Muscle of arm (tissue), 12 donors: ENCODE measurements around the gene PIR. TPM values are rescaled to one million over a fixed set of nuclear protein-coding genes. Genes with fewer than 3 reads are reported as not detected.

Source experiments
- DNase-seq: peaks from one replicate; pipeline ENCODE4 v3.0.0-alpha.2; 2013
- polyA plus RNA-seq, 12 donors: library from polyadenylated mRNA; unstranded; fragments of 120-200 nt; gene quantifications; one replicate each; pipeline ENCODE4 v1.2.1, GENCODE V29; 2013; ENCODE audit not compliant: insufficient read length in 12 of 12

Gene PIR
- polyA plus RNA-seq, 12 donors: 2.1 to 5.4 (median 3.2) TPM; not detected in 2

DNA sequence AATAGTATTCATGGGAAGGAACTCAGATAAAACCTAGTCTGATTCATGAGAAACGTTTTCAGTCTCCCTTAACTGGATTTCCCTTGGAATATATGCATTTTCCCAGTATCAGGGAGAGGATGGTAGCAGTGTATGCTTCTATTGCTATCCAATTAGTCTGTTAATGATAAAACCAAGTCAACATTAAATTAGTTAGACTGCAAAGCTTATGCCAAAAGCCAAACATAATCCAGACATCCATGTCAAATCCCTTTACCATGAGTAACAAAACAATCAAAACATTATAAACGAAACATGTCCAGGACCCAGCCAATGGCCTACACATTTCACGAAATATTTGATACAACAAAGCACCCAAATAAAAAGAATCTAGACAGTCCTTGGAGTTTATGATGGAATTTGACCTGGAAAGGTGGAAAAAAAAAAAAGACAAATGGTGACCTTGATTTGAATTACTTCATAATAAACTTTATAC lies 74.4 kb downstream of the PIR start:
- no peak for DNase-seq

DNA sequence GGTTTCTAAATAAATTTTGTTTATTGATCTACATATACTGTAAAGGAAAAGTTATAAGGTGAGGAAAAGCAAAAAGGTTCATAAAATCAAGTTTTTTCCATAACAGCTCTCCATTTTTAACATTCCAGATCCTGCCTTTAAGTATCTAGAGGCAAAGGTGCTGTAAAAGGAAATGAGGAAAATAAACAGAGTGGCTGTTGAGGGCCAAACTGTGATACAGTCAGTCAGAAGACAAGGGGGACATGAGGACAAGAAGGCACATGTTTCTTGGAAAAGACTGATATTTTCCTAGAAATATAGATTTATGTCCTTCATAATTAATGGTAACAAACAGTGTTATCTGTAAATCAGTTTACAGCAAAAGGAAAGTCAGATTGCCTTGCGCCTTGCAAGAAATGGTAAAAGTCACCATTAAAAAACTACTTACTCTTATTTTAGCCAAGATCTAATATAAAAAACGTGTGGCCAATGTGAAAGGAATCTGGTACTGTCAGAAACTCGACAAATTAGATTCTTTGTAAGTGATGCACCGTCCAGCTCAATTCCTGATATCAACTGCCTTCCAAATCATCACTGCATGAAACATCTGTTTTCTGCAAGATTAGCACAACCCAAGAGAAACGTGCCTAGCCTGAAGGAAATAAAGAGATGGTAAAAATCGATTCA lies 75.0 kb downstream of the PIR start:
- DNase-seq: no peak

DNA sequence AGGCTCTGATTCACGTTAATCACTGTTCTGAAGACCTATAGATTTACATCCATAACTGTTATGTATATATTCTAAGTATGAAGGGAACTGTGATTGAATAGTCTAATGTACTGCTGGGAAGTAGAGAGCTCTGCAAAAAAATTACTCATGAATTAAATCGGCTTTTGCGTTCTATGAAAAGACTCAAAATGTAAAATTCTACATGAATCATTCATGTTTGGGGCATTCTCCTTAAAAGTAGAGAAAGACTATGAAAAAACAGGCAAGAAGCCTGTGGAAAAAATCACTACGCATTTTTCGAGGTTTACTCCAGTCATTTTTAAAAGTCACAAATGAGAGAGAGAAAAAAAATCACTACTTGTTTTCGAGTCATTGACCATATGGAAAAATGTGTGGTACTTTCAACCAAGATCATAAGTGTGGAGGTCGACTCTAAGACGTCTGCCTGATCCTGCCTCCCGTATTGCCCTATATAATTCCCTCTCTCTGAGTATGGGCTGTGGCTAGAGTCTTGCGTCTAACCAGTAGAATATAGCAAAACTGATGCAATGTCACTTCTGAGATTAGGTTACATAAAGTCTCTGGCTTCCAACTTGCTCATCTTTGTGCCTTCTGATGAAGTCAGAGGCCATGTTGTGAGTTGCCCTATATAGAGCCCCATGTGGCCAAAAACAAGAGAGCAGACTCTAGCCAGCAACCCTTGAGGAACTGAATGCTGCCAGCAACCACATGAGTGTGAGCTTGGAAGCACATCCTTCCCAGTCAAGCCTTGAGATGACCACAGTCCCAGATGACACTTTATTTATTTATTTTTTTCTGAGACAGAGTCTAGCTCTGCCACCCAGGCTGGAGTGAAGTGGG lies 76.8 kb downstream of the PIR start:
- DNase-seq: no peak

DNA sequence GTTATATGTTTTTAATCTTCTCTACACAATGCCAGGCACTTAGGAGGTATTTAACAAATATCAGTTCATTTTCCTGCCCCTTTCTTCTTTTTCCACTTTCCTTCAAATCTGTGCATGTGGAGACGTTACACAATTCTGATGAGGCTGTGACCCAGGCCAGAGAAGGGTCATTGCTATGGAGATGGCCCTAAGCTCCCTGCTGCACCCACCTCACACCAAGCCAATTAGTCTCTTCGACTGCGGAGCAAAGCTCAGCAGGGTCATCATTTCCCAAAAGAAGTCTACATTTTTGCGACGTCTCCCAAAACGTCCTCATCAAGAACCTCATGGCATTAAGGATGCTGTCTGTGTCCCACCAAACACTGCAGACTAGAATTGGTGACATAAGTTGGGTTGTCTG lies 80.0 kb downstream of the PIR start:
- DNase-seq: no peak

DNA sequence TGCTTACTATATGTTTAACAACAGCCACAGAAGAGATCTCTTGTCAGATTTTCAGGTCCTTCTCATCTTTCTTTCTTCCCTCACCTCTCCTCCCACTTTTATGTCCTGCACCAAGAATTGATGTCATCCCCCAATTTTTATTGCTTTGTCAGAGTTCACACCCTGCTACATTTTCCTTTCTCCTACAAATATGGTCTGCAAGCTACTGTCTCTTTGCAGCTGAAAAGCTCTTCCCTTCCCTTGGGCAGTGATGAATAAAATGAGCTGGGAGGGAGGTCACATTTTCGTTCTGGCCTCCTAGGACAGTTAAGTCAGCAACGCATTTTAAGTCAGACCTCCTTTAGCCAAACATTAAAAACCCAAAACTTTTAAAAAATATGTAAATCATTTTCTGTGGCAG lies 82.2 kb downstream of the PIR start:
- no peak for DNase-seq

DNA sequence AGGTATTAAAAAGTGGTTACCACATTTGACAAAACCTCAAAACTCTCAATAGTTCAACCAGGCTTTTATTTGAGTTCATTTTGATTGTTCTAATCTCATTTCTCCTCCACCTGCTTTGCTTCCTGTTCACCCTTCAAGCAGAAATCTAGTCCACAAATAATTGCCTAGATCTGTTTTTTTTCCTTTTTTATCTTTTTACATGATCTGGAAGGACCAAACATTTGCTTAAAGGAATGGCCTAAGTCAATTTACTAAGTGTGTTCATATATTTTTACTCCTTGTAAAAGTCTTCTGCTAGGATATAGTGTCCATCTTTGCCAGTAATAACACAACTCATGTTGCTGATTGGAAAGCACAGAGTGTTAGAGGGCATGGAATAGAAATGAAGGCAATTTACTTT lies 82.7 kb downstream of the PIR start:
- no peak for DNase-seq

DNA sequence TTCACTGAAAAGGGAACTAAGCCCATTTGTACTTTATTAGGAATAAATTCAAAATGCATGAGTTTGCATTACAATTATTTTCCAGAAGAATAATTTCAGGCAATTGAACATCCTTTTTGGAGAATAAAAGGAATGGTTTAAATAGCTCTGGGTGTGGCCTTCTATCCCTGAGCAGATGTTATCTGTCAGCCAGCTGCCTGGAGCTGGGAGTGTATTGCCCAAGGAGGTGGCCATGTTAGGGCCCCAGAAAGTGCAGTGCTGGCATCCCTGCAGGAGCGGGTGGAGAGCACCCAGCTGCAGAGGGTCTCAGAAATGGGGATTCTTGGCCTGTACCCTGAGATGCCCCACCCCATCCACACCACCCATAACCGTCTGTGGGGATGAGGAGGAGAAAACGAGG lies 87.3 kb downstream of the PIR start:
- peak; percentile 21 for DNase-seq

DNA sequence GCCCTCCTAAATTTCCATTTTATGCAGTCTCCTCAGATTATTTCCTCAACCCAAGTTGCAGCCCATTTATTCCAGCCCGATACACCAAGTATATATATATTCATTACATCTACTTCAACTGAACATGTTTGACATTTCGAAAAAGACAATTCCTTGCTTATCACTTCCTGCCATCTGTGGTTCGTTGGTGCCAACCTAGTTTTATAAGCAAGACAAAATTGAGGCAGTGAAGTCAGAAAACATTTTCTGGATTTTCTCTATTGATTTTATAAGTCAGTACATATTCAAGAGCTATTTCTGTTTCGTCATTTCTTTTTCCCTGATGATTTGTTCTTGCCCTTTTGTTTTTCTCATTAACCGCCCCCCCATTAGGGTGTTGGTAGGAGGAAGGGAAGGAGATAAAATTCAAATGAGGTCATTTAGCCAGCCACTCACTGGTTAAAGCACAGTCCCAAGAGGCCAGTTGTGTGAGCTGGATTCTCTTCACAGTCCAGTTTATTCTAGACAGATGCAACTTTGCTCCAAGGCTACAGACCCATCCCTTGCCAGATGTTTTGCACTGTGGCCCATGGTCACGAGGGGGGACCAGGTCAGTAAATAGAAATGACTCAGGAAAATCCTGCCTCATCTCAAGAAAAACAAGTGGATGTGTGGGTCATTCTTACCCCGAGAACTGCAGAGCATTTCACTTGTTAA lies 88.6 kb downstream of the PIR start:
- peak; percentile 44 for DNase-seq

DNA sequence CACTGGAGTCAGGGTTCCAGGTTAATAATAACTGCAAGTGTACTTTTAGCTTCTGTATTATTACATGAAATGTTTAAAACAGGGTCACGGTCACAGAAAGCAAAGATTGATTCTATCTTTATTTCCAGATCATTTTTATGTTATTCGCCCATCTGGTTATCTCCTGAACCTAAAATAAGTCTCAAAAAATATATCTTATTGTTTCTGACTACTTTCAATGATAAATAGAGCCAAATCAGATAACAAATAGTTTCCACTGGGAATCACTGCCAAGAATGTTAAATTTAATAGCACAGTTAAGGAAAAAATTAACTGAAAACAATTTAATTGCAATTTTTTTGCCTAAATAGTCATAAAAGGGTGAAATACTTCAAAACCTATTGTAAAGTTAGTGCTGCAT lies 91.8 kb downstream of the PIR start:
- no peak for DNase-seq

DNA sequence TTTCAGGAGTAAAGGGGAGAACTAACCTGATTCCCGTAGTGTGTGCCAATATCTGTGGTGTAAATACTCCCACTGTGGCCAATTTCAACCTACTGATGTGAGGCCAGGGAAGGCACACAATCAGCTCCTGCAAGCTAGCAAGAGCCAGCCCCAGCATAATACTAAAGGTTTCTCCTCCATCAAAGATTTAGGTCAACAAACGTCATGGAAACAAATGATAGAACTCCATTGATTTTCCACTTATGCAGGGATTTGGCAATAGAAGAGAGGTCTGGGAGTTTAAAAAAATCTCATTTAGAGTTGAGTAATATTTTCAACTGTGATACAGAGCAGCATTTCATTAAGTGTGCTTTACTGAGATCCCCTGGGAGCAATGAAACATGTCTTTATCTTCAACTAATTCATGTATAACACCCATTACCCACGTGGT lies 93.2 kb downstream of the PIR start:
- no peak for DNase-seq

DNA sequence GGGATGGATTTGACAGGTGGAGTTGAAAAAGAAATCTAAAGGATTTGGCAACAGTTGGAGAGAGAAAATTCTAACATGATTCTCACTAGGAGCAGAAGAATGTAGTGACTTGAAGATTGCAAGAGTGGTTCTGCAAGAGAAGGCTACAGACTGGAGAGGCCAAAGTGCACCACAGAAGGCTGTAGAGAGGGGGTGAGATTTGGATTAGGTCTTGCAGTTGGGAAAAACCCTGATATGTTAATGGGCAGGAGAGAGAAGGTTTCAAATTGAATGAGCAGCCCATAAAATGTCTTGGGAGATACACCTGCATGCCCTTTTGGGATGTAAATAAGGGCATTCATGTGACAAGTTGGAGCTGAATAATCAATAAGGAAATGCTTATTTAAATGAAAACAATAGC lies 94.3 kb downstream of the PIR start:
- no peak for DNase-seq

DNA sequence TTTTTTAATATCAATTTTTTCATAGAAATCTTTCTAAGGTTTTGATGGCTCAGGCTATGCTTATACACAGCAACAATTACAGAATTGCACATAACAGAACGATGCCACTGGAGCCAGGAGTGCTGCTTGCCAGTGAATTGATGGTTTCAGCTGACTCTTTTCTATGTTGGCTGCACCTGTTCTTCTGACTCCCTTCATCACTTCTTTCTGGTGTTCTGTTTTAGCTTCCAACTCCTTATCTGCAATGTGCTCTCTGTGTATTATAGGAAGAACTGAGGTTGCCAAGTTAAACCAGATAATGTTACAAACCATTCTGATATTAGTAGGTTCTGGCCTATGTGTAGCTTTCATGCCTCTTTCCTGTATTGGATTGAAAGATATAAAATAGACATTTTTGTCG lies 97.3 kb downstream of the PIR start:
- DNase-seq: no peak

DNA sequence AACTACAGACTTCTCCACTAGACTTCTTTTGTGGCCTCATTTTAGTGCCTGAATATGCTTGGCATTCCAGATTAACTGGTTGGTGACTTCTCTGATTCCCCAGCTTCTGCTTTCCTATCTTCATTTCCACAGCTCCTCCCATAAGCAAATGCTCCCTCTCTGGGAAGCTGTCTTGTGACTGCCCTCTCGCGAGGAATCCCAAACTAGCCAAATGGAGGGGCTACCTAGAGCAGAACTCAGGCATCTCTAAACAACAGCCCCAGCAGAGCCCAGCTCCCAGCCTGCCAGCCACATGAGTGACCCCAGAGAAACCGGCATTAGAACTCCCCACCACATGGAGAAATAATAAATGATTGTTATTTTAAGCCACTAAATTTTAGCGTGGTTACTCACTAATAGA lies 101.3 kb downstream of the PIR start:
- DNase-seq: no peak

DNA sequence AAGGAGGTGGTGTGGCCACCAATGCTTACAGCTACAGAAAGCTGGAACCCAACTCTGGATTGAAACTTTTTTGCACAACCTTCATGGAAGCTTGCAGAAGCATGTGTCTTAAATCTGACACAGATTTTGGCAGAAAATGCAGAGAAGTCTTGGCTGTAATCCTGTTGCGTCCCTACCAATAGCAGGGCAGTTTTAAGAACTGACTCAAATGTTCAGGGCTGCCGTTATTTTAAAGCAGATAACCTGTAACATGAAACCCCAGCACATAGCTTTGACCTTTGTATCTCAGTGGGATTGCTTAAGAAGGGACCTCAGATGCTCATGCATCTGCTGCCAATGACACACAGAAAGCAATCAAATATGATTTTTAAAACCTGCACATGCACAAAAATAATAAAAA lies 108.8 kb downstream of the PIR start, which contains the start of gene VEGFD:
Gene VEGFD, minus strand, starts transcription at position 110 of the 400 bp plus-strand sequence. CDS start 467 bp downstream, outside the sequence.
- DNase-seq: no peak

DNA sequence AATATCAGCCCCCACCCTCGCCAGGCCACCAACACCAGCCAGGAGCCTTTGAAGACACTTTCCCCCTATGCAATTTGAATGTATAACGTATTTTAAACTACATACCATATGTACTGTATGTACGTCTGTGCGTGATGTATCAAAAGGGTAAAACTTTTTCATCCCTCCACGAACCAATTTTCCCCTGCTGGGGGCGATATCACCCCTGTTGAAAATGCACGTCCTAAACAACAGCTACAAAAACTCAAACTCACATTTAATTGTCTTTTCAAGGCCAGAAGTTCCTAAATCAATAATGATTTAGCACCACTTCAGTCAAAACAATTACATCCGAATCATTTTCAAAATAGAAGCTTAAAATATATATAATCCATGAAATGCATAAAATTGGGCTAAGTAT lies 110.3 kb downstream of the PIR start:
- DNase-seq: no peak

DNA sequence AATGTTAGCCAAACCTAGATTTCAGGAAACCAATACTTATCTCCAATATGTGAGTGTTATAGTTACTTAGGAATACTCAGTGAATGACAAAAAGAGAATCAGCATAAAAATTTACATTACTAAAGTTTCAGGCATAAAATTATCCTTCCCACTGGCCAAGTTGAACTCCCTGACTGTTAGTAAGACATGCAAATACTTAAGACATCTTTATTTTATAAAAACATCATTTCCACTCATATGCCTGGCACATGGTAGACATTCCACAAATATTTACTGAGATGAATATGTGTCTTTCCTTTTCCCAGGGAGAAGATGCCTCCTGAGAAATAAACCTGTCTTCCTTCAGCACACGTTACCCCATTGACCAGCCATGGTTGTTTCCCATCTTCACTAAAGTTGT lies 116.2 kb downstream of the PIR start:
- DNase-seq: no peak

DNA sequence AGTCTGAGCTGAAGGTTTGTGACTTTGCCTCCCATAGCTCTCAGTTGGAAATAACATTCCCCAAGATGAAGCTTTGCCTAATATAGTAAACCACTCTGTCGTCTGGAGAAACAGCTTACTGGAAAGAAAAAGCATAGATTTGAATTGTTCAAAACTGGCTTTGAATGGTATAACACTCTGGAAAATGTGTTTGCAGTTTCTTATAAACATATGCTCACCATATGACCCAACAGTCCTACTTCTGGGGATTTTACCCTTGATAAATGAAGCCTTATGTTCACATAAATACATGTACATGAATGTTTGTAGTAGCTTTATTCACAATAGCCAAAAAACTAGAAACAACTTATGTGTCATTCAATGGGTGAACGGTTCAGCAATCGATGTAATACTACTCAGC lies 119.2 kb downstream of the PIR start:
- DNase-seq: no peak

DNA sequence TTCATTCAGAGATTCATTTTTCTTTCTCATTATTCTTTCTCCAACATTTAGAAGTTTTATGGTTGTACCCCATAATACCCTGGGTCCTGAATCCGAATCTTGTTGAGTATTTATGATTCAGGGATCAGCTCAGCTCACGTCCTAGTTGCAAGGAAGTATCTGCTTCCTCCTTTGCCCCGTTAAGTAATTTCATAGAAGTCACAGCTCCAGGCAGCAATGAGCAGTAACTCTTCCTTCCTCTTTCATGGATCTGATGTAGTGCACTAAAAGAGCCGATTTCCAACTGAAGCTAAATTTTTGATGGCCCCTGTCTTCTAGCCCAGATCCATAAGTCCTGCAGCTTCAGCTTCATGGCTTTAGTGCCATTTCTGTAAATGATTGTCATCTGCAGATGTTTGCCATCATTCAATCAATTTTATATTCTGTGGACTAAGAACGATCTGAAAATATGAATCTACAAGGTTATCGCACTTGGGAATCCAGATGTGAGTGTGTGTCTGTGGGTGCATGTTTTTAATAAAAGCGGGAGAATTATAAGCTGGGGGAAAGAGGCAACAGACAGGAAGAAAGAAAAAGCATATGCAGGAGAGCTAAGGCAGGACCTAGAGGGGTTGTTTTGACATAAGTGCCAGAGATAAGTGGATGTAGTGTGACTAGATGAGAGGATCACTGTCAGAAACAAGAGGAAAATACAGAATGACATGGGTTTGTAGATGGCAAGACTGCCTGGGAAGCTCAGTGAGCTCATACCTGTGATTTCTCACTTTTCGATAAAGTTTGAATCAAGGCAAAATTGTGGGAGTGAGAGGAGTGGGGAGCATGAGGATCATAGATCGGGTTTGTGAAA lies 126.4 kb downstream of the PIR start:
- DNase-seq: no peak

DNA sequence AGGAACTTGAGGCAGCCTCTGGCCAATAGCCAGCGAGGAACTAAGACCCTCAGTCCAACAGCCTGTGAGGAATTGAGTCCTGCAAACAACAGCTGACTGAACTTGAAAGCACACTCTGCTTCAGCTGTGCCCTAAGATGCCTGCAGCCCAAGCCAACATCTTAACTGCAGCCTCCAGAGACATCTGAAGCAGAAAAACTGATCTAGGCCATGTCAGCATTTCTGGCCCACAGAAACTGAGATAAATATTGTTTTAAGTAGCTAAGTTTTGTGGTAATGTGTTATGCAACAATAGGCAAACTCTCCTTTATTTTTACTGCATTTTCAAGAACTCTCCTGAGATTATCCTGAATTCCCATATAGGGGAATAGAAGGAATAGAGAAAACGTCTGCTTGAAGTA lies 133.4 kb downstream of the PIR start:
- no peak for DNase-seq

DNA sequence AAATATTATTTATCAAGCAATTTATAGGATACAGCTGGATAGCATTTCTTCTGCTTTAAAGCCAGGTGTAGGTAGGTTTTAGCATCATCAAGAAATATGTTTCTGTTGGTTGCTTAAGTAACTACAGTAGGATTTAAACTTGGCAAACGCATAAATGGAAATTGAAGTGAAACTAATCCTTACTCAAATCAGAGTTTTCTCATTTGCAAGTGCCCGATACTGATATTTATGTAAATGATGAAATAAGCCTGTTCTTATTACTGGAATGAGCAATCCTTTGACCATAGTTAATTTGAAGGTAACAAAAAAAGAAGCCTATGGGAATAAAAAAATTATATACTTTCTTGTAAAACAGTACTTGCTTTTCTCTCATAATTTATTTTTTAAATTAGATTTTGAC lies 134.6 kb downstream of the PIR start:
- no peak for DNase-seq

DNA sequence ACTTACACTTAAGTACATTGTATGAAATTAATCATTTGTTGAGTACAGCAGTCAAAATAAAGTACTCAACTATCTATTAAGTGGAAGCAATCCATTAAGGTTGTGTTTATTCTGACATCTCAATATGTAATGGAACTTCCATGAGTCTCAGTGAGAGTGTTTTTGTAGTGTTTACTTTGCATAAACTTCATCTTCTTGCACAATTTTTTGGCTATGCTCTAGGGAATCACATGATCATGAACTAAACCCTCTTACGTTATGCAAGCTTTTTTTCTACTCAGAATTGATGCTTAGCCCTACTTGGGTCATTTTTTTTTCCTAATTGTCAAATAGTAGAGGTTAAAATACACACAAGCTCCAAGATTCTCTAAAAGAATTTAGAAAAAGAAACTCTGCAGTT lies 136.7 kb downstream of the PIR start:
- DNase-seq: no peak
